ENCODE data around the gene FAM151A. TPM values are rescaled to one million over a fixed set of nuclear protein-coding genes. Genes with fewer than 3 reads are reported as not detected.

FAM151A gene
- polyA plus RNA-seq, 1 donor (not counting 4 experiments of a cell fraction or from before 2014, with no cell fraction given) = 0.07 TPM

DNA sequence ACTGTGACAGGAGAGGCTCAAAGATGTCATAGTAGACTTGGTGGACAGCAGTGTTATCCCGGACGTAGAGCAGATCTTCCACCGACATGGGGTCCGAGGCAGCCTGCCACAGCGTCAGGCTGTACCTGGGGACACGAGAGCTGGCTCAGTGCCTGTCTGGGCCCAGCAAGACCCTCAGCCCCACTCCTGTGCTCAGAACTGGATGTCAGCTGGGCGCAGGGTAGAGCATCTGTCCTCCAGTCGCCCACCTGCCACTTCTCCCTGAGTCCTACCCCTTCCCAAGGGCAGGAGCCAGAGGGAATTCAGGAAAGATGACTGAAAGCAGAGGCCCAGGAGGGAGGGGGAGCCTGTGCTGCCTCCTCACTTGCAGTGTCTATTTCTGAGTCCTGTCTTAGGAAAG lies 11.7 kb downstream of the FAM151A start:
- dilution Hi-C loops (cut with MboI; ENCODE audit: extremely low pct_ligation_motif_present, low sequenced_read_pairs) = no loop called here
- DNase-seq (ENCODE audit: low read depth, low spot score) (no peak), FAIRE-seq (no peak)
- peaks cover 15% of the 10 kb centered on the region for H3K4me1 ChIP-seq (ENCODE audit: control insufficient read depth, extremely low read depth, insufficient read depth, low read length)
- TF ChIP-seq CTCF (optimal IDR thresholded peaks at IDR 0.05 in 1 of 3, IDR thresholded peaks at IDR 0.05 in 1 of 3, conservative IDR thresholded peaks at IDR 0.05 in 1 of 3; ENCODE audit: extremely low read depth in 1 of 3, insufficient read depth in 2 of 3, low read length in 3 of 3) = no peak
- no peaks in the 10 kb centered on the region for H3K27me3 ChIP-seq (ENCODE audit: control insufficient read depth, extremely low read depth, insufficient read depth, low read length)
- no peaks in the 10 kb centered on the region for H3K79me2 ChIP-seq (ENCODE audit: control insufficient read depth, insufficient read depth, low read length)
- no peaks in the 10 kb centered on the region for H4K20me1 ChIP-seq (ENCODE audit: control insufficient read depth, extremely low read depth, insufficient read depth, low read length)
- no peak overlapping the region for H3K4me2 ChIP-seq (ENCODE audit: control insufficient read depth, extremely low read depth, insufficient read depth, low read depth, low read length)
- no peaks in the 10 kb centered on the region for H3K36me3 ChIP-seq (ENCODE audit: control insufficient read depth in 2 of 2, extremely low read depth in 1 of 2, insufficient read depth in 2 of 2, low read length in 2 of 2)
- no peak overlapping the region for H3K4me3 ChIP-seq (ENCODE audit: control insufficient read depth in 2 of 3, extremely low read depth in 1 of 3, insufficient read depth in 2 of 3, low read depth in 1 of 3, low read length in 3 of 3)
- no peak overlapping the region for H3K9ac ChIP-seq (ENCODE audit: control insufficient read depth, extremely low read depth, insufficient read depth, low read length)
- peaks cover 2% of the 10 kb centered on the region for H3K9me1 ChIP-seq (ENCODE audit: control insufficient read depth, extremely low read depth, insufficient read depth, low read length)
- no peaks in the 10 kb centered on the region for H3K9me3 ChIP-seq (ENCODE audit: control insufficient read depth, low read depth, low read length)
- H2AFZ ChIP-seq (ENCODE audit: control insufficient read depth, low read length) = no peak overlapping the region
- no peak overlapping the region for H3K27ac ChIP-seq (ENCODE audit: control insufficient read depth, insufficient read depth, low read length)

GRCh38 chr1:54610601-54611580 lies 12.4 kb downstream of the FAM151A start:
- peaks cover 2% of the 10 kb centered on the region for H3K9me1 ChIP-seq (ENCODE audit: control insufficient read depth, extremely low read depth, insufficient read depth, low read length)
- no peak for DNase-seq (ENCODE audit: low read depth, low spot score)
- H3K27ac ChIP-seq (ENCODE audit: control insufficient read depth, insufficient read depth, low read length) = no peak overlapping the region
- H3K9me3 ChIP-seq (ENCODE audit: control insufficient read depth, low read depth, low read length) = no peaks in the 10 kb centered on the region
- no peak for TF ChIP-seq CTCF (optimal IDR thresholded peaks at IDR 0.05 in 1 of 3, IDR thresholded peaks at IDR 0.05 in 1 of 3, conservative IDR thresholded peaks at IDR 0.05 in 1 of 3; ENCODE audit: extremely low read depth in 1 of 3, insufficient read depth in 2 of 3, low read length in 3 of 3)
- TF ChIP-seq EZH2 (IDR thresholded peaks at IDR 0.05; ENCODE audit: low read length) = no peak
- H3K36me3 ChIP-seq (ENCODE audit: control insufficient read depth in 2 of 2, extremely low read depth in 1 of 2, insufficient read depth in 2 of 2, low read length in 2 of 2) = no peaks in the 10 kb centered on the region
- H3K4me3 ChIP-seq (ENCODE audit: control insufficient read depth in 2 of 3, extremely low read depth in 1 of 3, insufficient read depth in 2 of 3, low read depth in 1 of 3, low read length in 3 of 3) = no peak overlapping the region
- no peaks in the 10 kb centered on the region for H3K27me3 ChIP-seq (ENCODE audit: control insufficient read depth, extremely low read depth, insufficient read depth, low read length)
- dilution Hi-C loops (cut with MboI; ENCODE audit: extremely low pct_ligation_motif_present, low sequenced_read_pairs) = no loop called here
- no peaks in the 10 kb centered on the region for H4K20me1 ChIP-seq (ENCODE audit: control insufficient read depth, extremely low read depth, insufficient read depth, low read length)
- H2AFZ ChIP-seq (ENCODE audit: control insufficient read depth, low read length) = no peak overlapping the region
- no peak overlapping the region for H3K4me2 ChIP-seq (ENCODE audit: control insufficient read depth, extremely low read depth, insufficient read depth, low read depth, low read length)
- no peaks in the 10 kb centered on the region for H3K79me2 ChIP-seq (ENCODE audit: control insufficient read depth, insufficient read depth, low read length)
- peaks cover 13% of the 10 kb centered on the region for H3K4me1 ChIP-seq (ENCODE audit: control insufficient read depth, extremely low read depth, insufficient read depth, low read length)
- FAIRE-seq = no peak
- no peak overlapping the region for H3K9ac ChIP-seq (ENCODE audit: control insufficient read depth, extremely low read depth, insufficient read depth, low read length)

Data from keratinocyte (primary cell).